Keratinocyte (primary cell): Measurements from ENCODE around the gene STRN3. TPM values are rescaled to one million over a fixed set of nuclear protein-coding genes. Genes with fewer than 3 reads are reported as not detected.

ENCODE experiments used
- DNase-seq: peaks from one replicate; pipeline ENCODE4 v3.0.0-alpha.2; 2011; ENCODE audit warnings: low read depth, missing footprints, low spot score
- FAIRE-seq: peaks from 2 replicates; lab custom pipeline; 2011; peaks lifted over from hg19 to GRCh38; lab: Jason Lieb, UNC
- H2AFZ ChIP-seq: 2 replicates; pipeline ENCODE4 v1.6.0; 2012; ENCODE audit warnings: low read length, control low read depth, inconsistent platforms; ENCODE audit not compliant: control insufficient read depth
- H3K27ac ChIP-seq: 2 replicates; pipeline ENCODE4 v1.5.1; 2011; ENCODE audit warnings: low read length; ENCODE audit not compliant: control insufficient read depth, insufficient read depth
- H3K27me3 ChIP-seq: 3 replicates; pipeline ENCODE4 v1.6.0; 2011; ENCODE audit warnings: low read length; ENCODE audit not compliant: control insufficient read depth, insufficient read depth; ENCODE audit errors: extremely low read depth
- H3K36me3 ChIP-seq, 2 experiments: 2 replicates in 1 of 2; 3 replicates in 1 of 2; pipeline ENCODE4 v1.5.1; 2011; ENCODE audit warnings: low read length in 2 of 2, mild to moderate bottlenecking in 1 of 2; ENCODE audit not compliant: control insufficient read depth in 2 of 2, insufficient read depth in 2 of 2; ENCODE audit errors: extremely low read depth in 1 of 2
- H3K4me1 ChIP-seq: 3 replicates; pipeline ENCODE4 v1.5.1; 2011; ENCODE audit warnings: low read length; ENCODE audit not compliant: control insufficient read depth, insufficient read depth; ENCODE audit errors: extremely low read depth
- H3K4me2 ChIP-seq: 3 replicates; pipeline ENCODE4 v1.6.0; 2011; ENCODE audit warnings: low read depth, low read length; ENCODE audit not compliant: control insufficient read depth, insufficient read depth; ENCODE audit errors: extremely low read depth
- H3K4me3 ChIP-seq, 3 experiments: fragments of 200-600 bp in 1 of 3; sonication (generic) in 1 of 3; 2 replicates in 2 of 3; 3 replicates in 1 of 3; pipeline ENCODE4 v1.5.1; 2011 to 2016; ENCODE audit warnings: low read length in 3 of 3, mild to moderate bottlenecking in 3 of 3, control low read depth in 2 of 3, inconsistent platforms in 1 of 3, low read depth in 1 of 3, mixed read lengths in 1 of 3, mixed run types in 1 of 3, moderate library complexity in 1 of 3; ENCODE audit not compliant: control insufficient read depth in 2 of 3, insufficient read depth in 2 of 3; ENCODE audit errors: extremely low read depth in 1 of 3
- H3K79me2 ChIP-seq: 2 replicates; pipeline ENCODE4 v1.6.0; 2012; ENCODE audit warnings: low read length; ENCODE audit not compliant: control insufficient read depth, insufficient read depth
- H3K9ac ChIP-seq: 3 replicates; pipeline ENCODE4 v1.6.0; 2011; ENCODE audit warnings: low read length; ENCODE audit not compliant: control insufficient read depth, insufficient read depth; ENCODE audit errors: extremely low read depth
- H3K9me1 ChIP-seq: 3 replicates; pipeline ENCODE4 v1.6.0; 2011; ENCODE audit warnings: low read length; ENCODE audit not compliant: control insufficient read depth, insufficient read depth; ENCODE audit errors: extremely low read depth
- H3K9me3 ChIP-seq: 2 replicates; pipeline ENCODE4 v1.5.1; 2012; ENCODE audit warnings: low read depth, low read length; ENCODE audit not compliant: control insufficient read depth
- H4K20me1 ChIP-seq: 3 replicates; pipeline ENCODE4 v1.6.0; 2011; ENCODE audit warnings: low read length; ENCODE audit not compliant: control insufficient read depth, insufficient read depth; ENCODE audit errors: extremely low read depth
- CTCF ChIP-seq, 3 experiments: IDR thresholded peaks in 1 of 3; conservative IDR thresholded peaks in 1 of 3; optimal IDR thresholded peaks in 1 of 3; 2 replicates in 2 of 3; 3 replicates in 1 of 3; pipeline versions ENCODE3 to v1.5.1; 2011; ENCODE audit warnings: low read length in 3 of 3, mild to moderate bottlenecking in 3 of 3, moderate library complexity in 2 of 3, control low read depth in 1 of 3, inconsistent platforms in 1 of 3; ENCODE audit not compliant: insufficient read depth in 2 of 3; ENCODE audit errors: extremely low read depth in 1 of 3
- EZH2 ChIP-seq: IDR thresholded peaks from one replicate; pipeline ENCODE4 v1.6.1; 2012; ENCODE audit warnings: inconsistent platforms, mild to moderate bottlenecking, low read length, moderate library complexity
- dilution Hi-C: fragments of 300-500 bp; cut with MboI; formaldehyde crosslinking; loops from one replicate; pipeline ENCODE4 v1.7.0; 2020; ENCODE audit warnings: low sequenced_read_pairs; ENCODE audit not compliant: extremely low pct_ligation_motif_present
- polyA plus RNA-seq, 5 experiments: library from polyadenylated mRNA; depleted of rRNA in 3 of 5; stranded (reverse) in 3 of 5; stranded (forward) in 1 of 5; unstranded in 1 of 5; fragments of >200 nt; gene quantifications; 1 replicate in 1 of 5; 2 replicates in 3 of 5; 3 replicates in 1 of 5; pipeline versions ENCODE4 v1.2.1 to v1.2.3, GENCODE V29; 2011 to 2012; ENCODE audit warnings: missing spikeins in 2 of 5, low read depth in 1 of 5, low replicate concordance in 1 of 5

The STRN3 gene
- polyA plus RNA-seq, 1 donor (not counting 4 experiments of a cell fraction or from before 2014, with no cell fraction given): 38.1 TPM

GRCh38 chr14:30990770-30991169, 35.4 kb downstream of the STRN3 start:
- Histone ChIP-seq H2AFZ (no peak overlapping the region), H3K27ac (no peak overlapping the region), H3K9ac (no peak overlapping the region), H3K79me2 (peaks cover 95% of the 10 kb centered on the region), H3K36me3 (peaks cover 0 to 4% of the 10 kb centered on the region in 2 experiments), H4K20me1 (peaks cover 16% of the 10 kb centered on the region), H3K4me1 (peaks cover 14% of the 10 kb centered on the region), H3K9me1 (no peaks in the 10 kb centered on the region), H3K4me2 (no peak overlapping the region), H3K4me3 (no peak overlapping the region), H3K9me3 (no peaks in the 10 kb centered on the region), H3K27me3 (no peaks in the 10 kb centered on the region)
- TF ChIP-seq EZH2: no peak
- no peak for TF ChIP-seq CTCF (optimal IDR thresholded peaks at IDR 0.05 in 1 of 3, IDR thresholded peaks at IDR 0.05 in 1 of 3, conservative IDR thresholded peaks at IDR 0.05 in 1 of 3; ENCODE audit: extremely low read depth in 1 of 3, insufficient read depth in 2 of 3, low read length in 3 of 3)
- DNase-seq (no peak), FAIRE-seq (no peak)
- dilution Hi-C loops: no loop called here

GRCh38 chr14:30988509-30988908, 37.7 kb downstream of the STRN3 start:
- Histone ChIP-seq H3K4me1 (no peaks in the 10 kb centered on the region), H3K36me3 (peaks cover 0 to 4% of the 10 kb centered on the region in 2 experiments), H3K4me2 (no peak overlapping the region), H4K20me1 (peaks cover 4% of the 10 kb centered on the region), H3K27me3 (no peaks in the 10 kb centered on the region), H3K4me3 (no peak overlapping the region), H3K9ac (no peak overlapping the region), H3K9me3 (no peaks in the 10 kb centered on the region), H2AFZ (no peak overlapping the region), H3K27ac (no peak overlapping the region), H3K9me1 (no peaks in the 10 kb centered on the region), H3K79me2 (peaks cover 94% of the 10 kb centered on the region)
- TF ChIP-seq EZH2: no peak
- no peak for TF ChIP-seq CTCF (optimal IDR thresholded peaks at IDR 0.05 in 1 of 3, IDR thresholded peaks at IDR 0.05 in 1 of 3, conservative IDR thresholded peaks at IDR 0.05 in 1 of 3; ENCODE audit: extremely low read depth in 1 of 3, insufficient read depth in 2 of 3, low read length in 3 of 3)
- dilution Hi-C loops: no loop called here
- FAIRE-seq (no peak), DNase-seq (no peak)
